NCI-H1092 (cell line): ENCODE data around the gene RXRA.

Source experiments
- DNase-seq: peaks from one replicate; lab custom pipeline; 2025; lab: John Stamatoyannopoulos, UW

Gene RXRA

DNA sequence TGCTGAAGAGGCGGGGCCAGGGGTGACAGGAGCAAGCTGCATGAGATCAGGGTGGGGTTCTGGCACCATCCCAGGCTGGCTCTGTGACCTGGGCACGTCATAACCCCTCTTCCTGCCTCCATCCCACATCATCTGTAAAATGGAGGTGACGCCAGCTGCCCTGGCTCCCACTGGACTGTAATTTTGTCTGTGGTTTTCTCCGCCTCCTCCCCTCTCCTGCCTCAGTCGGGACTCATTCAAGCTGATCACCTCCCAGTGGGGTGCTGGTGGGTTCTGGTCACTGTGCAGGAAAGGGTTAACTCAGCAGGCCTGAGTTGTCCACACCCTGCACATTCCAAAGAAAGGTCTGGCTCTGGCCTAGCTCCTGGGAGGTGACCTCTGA is 128.2 kb downstream of the RXRA start:
- DNase-seq: no peak

DNA sequence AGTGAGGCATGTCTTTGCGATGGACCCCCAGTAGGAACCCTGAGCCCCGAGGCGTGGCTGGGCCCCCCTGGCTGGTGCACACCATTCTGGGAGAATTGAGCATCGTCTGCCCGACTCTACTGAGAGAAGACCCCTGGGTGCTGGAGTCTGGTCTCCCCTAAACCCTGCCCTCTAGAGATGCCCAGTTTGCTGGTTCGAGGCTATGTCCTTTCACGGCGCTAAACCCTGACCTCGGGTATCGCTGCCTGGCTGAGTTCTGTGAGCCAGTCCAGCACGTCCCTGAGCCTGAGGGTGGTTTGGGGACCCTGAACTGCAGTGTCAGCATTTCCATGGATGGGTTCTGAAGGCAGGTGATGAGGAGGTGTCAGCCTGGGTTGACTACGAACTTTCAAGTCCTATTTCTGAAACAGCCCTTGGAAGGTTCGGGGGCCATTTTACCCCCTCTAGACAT is 128.8 kb downstream of the RXRA start:
- DNase-seq: no peak

DNA sequence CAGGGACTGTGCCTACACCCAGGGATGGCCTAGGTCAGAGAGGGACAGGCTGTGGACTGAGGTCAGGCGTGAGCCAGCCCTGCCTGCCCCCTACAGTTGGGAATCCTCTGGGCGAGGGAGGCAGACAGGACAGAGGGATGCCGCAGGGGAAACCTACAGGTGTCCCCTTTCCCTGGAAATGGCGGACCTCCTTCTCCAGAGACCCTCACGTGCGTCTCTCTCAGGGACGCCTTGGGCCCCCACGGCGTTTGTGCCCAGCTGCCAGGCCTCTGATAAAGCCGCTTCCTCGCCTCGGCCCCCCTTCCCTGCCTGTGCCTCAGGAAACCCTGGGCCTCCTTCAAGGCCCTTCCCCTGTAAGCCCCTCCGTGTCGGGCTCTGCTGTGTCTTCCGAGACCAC is 129.3 kb downstream of the RXRA start:
- DNase-seq: no peak

DNA sequence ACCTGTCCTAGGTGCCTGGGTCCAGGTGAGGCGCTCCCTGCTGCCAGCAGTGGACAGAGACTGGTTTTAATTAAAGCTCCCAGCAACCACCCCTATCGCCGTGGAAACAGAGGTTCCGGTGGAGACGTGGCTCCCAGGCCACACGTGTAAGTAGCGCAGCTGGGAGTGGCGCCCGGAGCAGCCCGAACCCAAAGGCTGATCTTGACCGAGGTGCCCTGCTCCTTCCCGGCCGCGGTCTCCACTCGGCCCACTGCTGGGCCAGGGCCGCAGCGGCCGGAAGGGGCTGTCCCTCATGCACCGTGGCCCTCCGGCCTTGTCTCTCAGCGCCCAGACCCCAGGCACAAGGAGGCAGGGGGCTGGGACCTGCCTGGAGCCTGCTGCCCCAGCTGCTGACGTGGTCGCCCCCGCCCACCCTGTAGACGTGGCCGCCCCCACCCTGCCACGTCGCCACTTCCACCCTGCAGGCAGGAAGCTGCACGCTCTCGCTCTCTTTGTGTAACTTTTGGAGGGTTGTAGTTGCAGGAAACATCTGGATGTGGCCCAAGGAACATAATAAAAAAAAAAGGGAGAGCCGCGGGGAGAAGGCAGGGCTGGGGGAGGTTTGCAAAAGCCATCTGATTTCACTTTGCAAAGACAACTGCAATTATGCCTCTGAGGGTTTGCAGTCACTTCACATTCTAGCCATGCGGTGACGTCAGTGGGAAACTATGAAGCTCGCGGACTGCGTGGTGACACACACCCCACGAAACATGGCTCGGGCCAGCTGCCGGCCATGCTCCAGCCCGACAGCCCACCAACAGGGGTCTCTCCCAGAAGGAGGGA is 129.9 kb downstream of the RXRA start:
- DNase-seq: no peak

DNA sequence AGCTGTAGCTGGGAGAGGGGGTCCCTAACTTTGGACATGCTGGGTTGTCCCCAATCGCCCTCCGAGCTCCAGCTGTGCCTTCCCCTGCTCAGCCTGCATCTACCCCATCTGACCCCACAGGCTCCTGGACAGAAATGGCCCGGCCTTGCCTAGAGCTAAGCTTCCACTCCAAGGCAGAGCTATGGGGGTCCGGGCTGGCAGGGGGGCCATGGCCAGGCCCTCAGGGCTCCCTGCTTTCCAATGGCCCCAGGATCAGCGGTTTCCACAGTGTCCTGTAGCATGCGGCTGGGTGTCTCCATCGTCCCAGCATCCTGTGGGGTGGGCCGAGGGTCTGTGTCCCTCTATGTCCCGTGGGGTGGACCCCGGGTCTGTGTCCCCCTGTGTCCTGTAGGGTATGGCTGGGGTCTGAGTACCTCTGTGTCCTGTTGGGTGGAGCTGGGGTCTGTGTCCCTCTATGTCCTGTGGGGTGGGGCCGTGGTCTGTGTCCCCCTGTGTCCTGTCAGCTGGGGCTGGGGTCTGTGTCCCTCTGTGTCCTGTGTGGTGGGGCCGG is 130.6 kb downstream of the RXRA start:
- DNase-seq: no peak

DNA sequence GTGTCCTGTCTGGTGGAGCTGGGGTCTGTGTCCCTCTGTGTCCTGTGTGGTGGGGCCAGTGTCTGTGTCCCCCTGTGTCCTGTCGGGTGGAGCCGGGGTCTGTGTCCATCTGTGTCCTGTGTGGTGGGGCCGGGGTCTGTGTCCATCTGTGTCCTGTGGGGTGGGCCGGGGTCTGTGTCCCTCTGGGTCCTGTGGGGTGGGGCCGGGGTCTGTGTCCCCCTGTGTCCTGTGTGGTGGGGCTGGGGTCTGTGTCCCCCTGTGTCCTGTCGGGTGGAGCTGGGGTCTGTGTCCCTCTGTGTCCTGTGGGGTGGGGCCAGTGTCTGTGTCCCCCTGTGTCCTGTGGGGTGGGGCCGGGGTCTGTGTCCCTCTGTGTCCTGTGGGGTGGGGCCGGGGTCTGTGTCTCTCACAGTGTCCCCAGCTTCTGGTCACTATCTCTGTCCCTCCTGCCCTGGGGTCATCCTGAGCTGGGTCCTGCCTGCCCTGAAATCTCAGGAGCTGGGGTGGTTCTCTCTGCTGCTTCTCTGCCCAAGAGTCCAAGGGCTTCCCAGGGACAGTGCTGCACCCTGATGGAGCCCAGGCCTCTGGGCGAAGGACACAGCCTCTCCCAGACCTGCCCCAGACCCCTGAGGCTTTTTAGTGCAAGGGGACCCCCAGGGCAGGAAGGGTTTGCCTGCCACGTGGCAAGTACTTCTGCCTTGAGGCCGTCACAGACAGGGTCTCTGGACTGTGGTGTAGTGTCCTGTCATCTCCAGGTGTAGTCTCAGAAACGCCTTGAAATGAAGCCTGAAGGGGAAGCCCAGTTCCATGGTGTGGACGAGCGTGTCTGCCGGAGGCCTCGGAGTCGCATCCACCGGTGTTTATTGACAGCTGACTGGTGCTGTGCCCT is 131.3 kb downstream of the RXRA start:
- DNase-seq: no peak

DNA sequence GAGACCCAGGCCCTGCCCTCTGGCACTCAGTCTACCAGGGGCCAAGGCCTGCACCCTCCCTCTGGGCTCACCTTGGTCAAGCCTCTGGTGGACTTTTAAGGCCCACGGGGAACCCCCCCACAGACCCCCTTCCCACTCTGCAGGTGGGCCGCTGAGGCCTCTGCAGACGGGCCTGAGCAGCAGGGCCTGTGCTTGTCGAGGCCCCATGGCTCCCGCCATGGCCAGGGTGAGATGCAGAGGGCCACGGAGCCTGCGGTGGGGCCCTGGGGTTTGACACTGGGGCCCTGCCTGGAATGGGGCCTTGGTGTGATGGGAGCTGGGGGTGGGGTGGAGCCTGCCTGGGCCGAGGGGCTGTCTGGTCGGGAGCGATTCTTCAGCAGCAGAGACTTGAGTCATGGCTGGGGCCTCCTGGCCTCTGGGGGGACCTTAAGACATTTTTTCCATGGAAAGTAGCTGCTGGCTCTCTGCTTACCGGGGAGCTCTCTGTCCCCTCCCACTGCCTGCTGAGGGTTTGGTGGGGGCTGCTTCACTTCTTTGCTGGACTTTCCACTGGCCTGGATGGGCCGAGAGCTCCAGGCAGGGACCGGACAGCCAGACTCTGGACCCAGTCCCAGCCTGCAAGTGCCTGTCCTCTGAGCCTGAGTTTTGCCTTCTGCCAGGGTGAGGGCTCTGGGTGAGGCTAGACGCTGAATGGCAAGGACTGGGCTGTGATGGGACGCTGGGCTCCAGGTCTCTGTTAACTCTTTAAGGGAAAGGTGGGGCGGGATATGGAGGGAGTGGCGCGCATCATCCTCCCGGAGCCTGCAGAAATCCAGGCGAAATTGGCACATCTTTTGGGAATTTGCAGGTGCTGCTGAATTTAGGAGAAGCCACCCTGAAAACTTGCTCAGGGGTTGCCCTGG is 132.2 kb downstream of the RXRA start:
- DNase-seq: no peak

DNA sequence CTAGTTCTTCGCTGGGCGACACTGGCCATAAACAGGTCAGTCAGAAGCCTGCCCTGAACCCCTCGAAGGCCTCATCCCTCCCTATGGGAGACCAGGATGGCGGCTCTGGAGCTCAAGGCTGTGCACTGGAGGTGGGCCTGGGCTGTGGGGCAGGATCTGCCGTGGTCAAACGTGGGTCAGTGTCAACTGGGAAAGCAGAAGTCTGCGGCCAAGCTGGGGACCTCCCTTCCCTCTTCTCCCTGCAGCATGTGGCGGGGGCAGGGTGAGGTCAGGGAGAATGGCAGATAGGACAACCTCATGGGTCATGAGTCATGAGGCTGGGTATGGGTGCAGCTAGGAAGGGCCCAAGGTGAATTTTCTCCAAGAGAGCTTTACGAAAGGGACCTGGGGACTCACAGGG is 132.9 kb downstream of the RXRA start:
- no peak for DNase-seq

DNA sequence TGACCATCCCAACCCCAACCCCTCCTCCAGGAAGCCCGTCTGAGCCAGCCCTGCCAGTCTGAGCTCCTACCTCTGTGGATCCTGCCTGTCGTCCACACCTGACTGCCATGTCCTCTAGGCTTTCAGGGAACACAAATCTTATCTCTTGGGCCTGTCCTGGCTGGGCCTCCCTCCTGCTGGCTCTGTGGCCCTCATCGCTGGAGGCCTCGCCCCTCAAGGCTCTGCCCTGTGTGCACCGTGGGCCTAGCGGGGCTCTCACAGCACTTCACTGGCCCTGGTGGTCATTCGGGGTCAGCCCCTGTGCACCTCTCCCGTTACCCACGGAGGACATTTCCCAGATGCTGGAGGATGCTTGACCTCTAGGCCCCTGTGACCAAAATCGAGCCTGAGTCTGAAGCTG is 133.3 kb downstream of the RXRA start:
- no peak for DNase-seq

DNA sequence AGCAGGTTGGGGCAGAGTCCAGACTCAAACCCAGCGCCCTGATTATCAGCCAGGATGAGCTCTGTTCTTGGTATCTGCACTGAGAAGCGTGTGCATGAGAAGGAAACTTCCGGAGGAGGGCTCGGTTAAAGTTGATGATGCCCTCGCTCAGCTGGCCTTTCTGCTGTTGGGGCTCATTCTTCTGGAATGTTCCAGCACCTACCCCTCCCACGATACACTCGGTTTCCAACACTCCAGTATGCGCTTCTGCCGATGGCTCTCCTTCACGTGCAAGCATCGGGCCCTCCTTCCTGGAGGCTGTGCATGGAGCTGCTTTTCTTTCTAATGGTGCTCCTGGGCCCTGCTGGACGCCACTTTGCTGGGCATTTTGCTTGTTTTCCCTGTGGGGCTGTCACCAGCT is 134.0 kb downstream of the RXRA start:
- no peak for DNase-seq

DNA sequence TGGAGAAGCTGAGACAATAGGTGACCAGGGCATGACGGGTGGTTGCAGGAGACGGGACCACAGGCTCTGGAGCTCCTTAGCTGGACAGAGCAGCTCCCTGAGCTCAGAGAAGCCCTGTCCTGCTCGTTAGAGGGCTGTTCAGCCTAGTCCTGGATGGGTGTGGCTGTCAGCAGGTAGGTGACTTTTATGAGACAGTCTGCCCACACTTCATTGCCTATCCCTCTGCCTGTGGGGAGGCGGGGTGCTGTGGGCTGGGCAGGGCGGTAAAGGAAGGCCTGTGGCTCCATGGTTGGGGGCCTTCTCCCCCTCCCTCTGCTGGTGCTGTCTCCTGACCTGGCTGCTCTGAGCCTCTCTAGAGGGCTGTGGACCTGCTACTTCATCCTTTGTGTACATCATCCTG is 134.6 kb downstream of the RXRA start:
- DNase-seq: no peak

DNA sequence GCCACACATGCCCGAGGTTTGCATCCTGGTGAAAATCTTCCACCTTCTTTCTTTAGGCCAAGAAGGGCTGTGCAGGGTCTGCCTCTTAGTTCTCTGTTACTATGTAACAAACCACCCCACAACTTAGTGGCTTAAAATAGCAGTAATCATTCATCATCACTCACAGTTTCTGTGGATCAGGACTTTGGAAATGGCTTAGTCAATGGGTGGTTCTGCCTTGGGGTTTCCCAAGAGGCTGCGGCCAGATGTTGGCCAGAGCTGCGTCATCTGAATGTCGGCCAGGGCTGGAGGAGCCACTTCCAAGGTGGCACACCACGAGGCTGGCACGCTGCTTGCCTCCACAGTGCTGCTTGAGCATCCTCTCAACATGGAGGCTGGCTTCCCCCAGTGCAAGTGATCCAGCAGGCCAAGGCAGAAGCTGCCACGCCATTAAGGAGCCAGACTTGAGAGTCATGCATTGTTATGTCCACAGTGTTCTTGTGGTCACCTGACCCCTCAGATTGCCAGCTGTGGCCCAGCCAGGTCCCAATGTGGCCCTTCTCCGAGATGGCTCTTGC is 135.2 kb downstream of the RXRA start:
- no peak for DNase-seq

DNA sequence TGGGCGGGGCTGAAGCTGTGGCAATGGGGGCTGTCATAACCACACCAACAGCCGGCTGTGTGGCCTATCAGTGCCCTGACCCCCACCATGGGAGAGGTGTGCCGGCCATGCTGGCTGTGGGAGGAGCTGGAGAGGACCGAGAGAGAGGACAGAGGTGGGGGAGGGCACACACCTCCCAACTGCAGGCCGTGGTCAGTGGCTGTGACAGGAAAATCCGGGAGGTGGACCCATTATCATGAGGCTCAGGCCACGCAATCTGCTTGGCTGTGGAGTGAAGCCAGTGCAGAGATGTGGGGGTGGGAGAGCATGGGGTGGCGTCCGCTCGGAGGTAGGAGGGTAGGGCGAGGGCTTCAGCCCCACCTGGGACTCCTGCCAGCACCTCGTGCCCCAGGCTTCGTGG is 136.1 kb downstream of the RXRA start:
- no peak for DNase-seq

DNA sequence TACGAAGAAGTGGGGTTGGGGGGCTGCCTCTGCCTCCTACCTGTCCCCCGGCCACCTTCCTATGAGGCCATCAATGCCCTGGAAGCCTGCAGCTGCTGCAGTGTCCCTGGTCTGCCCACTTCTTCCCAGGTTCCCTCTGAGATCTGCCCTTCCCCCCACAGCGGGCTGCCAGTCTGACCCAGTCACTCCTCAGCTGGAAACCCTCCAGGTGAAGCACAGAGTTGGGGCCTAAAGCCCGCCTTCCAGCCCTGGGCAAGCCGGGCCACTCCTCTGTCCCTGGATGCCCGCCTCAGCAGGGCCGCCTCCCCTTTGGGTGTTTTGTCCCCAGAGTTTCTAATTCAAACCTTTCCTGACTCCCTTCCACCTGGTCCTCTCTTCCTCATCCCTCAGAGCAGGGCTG is 137.0 kb downstream of the RXRA start:
- DNase-seq: no peak

DNA sequence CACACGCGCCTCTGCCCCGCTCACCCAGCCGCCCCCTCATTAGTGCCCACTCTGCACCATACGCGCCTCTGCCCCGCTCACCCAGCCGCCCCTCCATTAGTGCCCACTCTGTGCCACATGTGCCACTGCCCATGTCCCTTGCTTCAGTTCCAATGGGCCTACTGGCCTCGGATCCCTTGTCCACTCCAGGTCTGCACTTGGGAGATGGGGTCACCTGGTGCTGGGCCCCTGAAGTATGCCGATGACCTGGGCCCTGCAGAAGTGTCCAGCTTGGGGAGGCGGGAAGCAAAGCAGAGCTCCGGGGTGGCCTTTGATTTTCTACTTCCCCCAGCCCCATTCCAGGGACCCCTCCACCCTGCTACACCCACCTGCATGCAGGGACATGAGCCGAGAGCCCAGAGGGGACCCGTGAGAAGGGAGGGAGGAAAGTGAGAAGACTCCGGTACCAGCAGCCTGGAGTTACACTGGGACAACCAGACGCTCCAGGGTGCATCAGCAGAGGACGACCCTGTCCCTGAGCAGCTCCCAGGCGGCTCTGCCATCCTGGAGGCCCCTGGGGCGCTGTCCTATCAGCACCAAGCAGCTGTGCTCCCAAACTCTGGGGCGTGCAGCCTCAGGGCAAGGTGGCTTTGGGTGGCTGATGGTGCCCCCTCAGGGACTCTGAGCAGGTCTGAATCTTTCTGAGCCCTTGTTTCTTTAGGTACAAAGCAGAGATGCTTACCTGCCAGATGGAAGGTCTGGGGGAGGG is 140.8 kb downstream of the RXRA start:
- DNase-seq: no peak

DNA sequence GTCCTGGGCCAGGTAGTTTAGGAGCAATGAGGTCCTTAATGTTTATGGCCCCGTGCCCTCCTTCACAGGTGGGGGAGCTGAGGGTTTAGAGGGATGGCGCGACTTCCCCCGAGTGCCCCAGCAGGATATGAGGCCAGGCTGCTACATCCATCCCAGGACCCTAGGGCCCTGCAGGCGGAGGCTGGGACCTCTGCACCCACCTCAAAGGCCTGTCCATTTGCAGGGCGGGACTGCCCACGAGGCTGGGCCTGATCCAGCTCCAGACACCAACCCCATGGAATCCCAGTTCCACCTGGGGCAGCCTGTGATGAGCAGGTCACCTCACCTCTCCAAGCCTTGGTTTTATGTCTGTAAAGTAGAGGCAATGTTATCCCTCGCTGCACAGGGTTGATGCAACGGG is 142.1 kb downstream of the RXRA start:
- DNase-seq: no peak

DNA sequence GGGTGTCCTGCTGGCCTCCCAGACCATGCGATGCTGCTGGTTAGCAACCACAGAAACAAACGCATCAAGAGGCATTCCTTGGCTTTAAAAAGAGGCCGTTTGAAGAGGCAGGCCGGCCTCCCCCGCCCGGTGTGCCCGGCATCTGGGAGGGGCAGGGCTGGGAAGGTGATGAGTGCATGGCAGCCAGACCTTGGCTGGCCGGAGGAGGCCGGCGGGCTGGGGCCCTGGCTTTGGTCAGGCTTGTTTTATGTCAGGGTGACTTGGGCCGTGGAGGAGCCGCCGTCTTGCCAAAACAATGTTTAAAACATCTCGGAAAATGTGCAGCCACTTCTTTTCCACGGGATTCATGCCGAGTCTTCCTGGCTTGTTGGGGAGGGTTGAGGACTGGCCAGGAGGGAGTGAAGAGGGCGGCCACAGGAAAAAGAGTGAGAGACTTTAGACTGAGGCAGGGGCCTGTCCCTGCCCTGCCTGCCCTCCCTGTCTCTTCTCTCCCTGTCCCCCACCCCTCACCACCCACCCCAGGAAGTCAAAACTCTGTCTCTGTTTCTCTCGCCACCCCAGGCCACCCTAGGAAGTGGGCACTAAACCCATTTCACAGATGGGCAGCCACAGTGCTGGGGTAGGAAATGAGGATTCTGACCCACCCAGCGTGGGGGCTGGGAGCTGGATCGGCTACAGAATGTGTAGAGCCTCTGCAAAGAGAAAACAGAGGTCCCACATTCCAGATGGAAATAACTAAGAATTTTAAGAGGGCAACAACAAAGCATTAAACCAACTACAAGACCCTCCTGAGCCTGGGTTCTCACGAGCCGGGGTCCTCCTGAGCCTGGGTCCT is 143.0 kb downstream of the RXRA start:
- no peak for DNase-seq

DNA sequence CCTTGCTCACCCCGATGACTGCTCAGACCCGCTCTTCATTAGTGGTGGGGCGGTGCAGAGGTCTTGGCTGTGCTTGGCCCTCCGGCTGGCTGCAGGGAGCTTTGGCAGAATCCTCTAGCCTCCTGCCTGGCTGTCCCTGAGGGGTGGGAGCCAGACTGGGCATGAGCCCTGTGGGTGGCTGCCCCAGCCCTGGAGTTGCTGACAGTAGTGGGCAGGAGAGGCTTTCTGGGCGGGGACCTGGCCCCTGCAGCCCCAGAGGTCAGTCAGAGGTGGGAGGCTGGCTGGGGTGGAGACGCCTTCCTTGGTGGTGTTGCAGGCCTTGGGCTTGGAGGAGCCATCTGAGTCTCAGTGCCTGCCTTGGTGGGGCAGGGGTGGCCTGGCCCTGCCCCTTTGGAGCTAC is 146.0 kb downstream of the RXRA start:
- no peak for DNase-seq

DNA sequence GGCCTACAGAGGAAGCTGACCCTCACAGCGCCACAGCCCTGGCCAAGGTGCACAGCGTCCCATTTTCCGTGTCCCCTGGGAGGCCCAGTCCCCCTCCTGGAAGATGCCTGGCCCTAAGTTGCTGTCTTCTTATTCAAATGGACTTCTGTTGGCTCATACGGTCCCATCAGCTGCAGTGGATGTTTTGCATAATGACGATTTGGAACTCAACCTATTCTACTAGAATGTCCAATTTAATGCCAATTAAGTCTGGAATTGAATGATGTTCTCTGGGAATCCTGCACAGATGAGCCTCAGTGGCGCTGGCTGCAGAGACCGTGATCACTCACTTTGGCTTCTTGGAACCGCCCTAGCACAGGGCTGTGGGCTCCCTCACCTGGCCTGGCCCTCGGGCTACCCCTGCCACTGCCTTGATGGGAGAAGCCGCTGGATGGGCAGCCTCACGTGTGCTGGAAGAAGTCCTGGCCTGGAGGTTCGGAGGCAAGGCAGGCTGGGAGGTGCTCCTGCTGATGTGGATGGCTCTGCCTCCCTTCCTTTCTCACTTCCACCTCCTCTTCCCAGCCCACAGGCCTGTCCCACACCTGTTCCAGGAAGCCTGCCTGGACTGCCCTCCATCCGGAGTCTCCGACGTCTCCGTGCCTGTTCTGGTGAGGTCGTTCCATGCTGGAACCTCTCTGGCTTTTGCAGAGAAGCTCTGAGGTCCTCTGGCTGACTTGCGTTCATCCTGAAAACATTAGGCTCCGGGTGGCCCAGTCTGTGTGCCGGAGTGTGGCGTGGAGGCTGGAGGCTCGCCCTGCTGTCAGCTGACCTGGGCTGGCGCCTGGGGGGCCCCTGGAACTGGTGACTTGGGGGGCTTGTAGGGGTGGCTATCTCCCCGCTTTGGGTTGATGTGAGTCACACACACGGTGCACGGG is 147.1 kb downstream of the RXRA start:
- no peak for DNase-seq
